Embryonic facial prominence (tissue), 1 donor: ENCODE measurements around the gene SLC35E3.
"Not testable (repeated sequence)": the region's sequence is repeated elsewhere in the genome, so short reads cannot be mapped to it uniquely, and the experiment has no call there.

Experiments used
- DNase-seq: peaks from one replicate; pipeline ENCODE4 v3.0.0-alpha.2; 2016; ENCODE audit errors: extremely low spot score

Gene SLC35E3

DNA sequence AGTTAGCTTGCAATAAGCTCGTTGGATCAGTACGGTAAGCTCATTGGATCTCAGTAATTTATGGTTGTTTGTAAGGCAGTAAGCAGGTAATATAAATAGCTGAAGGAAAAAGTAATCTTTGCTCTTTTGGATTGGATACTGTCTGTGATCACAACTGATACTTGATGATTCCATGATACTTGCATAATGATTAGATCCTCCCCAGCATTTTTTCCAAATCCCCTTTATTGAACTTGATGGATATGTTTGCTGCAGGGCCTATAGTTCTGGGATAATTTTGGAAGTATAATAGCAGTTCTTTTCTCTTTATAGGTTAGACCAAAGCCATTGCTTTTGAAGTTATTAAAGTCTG lies 67.2 kb downstream of the SLC35E3 start:
- DNase-seq = no peak

DNA sequence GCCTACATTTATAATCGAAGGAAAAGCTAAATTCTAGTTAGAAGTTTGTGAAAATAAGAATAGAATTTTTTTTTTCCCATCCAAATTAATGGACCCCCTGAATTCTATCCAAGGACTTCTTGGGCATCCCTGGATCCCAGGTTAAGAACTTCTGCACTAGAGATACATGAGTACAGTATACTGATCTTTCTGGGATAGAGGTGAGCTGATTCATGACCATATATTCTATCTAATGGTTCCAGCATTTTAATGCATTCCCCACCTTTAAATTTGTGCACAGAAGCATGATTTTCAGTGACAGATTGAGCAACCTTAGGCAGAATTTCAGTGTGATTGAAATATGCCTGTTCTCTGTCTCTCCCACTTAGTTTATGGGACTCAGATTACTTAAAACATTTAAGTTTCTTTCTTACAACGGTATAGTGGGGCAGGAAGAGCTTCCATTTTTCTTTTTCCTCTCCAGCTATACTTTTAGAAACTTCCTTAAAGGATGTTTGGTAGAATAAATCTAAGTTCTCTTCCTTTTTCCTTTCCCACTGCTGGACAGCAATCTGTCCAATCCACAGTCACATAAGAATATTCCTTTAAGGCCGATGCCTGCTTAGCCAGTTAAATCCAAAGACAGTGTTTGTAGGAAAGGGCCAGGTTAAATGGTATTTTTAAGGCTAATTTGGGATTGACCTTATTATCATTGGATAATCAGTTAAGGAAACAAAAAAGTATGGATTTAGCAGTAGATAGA lies 68.7 kb downstream of the SLC35E3 start:
- no peak for DNase-seq

DNA sequence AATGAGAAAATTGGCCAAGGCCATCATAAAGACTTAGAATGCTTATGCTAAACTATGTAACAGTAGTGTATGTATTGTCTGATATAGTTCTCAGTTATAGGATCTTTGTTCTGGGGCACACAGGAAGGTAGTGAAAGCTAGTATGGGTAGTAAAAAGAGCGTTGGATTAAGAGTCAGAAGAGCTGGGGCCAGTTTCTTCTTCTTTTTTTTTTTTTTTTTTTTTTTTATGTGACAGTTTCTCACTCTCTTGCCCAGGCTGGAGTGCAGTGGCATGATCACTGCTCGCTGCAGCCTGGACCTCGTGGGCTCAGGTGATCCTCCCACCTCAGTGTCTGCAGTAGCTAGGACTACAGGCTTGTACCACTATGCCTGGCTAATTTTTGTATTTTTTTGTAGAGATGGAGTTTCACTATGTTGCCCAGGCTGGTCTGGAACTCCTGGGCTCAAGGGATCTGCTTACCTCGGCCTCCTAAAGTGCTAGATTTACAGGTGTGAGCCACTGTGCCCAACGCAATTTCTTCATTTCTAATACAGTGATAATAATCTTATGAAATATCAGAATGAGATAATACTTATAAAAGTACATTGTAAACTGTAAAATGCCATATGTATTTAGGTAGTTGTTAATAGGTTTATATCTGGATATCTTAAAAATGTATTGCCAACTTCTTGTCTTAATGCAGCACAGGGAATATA lies 69.4 kb downstream of the SLC35E3 start:
- no peak for DNase-seq

DNA sequence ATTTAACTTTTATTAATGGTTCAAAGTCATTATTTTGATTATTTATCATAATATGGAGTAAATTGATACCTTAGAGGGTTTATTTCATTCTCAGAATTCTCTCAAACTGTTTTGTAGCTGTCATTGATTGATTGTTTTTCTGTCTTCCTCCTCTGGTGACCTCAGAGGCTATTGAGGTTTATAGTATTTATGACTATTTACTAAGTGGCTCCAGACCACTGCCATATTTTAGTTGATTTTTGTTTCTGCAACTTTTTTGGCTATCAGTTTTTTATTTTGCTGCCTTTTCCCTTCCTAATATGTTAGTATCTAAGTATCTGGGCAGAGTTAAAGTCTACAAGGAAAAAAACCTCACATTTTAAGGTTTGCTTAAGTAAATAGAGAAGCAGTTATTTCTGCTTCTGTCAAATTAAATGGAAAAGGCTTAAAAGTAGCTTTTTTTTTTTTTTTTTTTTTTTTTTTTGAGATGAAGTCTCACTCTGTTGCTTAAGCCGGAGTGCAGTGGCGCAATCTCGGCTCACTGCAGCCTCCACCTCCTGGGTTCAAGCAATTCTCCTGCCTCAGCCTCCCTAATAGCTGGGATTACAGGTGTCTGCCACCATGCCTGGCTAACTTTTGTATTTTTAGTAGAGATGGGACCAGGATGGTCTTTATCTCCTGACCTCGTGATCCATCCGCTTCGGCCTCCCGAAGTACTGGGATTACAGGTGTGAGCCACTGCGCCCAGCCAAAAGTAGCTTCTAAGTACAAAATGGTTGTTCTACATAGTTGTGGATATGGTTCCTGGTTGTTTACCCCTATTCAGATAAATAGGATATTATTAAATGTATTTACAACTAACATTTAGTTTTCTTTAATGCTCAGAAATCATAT lies 70.2 kb downstream of the SLC35E3 start:
- DNase-seq = no peak

DNA sequence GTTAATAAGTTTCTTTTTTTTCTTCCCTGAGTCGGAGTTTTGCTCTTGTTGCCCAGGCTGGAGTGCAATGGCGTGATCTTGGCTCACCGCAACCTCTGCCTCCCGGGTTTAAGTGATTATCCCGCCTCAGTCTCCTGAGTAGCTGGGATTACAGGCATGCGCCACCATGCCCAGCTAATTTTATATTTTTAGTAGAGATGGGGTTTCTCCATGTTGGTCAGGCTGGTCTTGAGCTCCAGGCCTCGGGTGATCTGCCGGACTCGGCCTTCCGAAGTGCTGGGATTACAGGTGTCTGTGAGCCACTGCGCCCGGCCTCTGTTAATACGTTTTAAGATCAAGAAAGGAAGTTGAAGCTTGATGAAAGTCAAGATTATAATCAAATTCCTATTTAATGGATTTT lies 73.5 kb downstream of the SLC35E3 start:
- DNase-seq = not testable (repeated sequence)

DNA sequence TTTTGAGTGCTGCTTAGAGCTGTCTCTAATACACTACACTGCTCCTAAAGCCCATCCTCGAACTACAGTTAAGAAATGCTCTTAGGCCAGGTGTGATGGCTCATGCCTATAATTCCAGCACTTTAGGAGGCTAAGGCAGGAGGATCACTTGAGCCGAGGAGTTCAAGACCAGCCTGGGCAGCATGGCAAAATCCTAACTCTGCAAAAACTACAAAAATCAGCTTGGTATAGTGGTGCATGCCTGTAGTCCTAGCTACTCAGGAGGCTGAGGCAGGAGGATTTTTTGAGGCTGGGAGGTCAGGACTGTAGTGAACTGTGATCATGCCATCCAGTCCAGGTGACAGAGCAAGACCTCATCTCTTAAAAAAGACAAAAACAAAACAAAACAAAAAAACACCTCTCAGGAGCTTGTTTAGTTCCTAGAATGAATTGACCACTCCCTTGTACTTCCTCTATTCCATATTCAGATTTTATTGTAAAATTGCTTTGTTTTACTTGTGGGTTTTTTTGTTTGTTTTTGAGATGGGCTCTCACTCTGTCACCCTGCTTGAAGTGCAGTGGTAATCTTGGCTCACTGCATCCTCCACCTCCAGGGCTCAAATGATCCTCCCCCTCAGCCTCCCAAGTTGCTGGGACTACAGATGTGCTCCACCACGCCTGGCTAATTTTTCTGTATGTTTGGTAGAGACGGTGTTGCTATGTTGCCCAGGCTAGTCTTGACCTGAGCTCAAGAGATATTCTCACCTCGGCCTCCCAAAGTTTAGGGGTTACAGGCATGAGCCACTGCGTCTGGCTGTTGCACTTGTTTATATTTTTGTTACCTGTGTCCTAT lies 75.6 kb downstream of the SLC35E3 start:
- DNase-seq = no peak

DNA sequence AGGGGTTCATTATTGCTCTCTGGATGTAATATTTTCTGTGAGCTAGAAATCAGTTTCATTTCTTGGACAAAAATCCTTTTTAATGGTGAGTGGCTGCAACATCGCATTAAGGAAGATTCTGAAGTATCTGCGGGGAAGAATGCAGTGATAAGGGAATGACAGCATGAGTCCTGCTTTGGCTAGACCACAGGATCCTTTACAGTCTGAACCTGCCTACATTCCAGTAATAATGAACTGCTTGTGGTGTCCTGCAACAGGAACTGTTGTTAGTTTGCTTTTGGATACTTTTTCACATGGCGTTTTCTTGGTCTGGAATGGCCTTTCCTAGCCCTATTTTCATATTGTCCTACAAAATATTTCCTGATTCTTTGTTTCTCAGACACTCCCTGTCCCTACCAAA lies 77.7 kb downstream of the SLC35E3 start:
- no peak for DNase-seq

DNA sequence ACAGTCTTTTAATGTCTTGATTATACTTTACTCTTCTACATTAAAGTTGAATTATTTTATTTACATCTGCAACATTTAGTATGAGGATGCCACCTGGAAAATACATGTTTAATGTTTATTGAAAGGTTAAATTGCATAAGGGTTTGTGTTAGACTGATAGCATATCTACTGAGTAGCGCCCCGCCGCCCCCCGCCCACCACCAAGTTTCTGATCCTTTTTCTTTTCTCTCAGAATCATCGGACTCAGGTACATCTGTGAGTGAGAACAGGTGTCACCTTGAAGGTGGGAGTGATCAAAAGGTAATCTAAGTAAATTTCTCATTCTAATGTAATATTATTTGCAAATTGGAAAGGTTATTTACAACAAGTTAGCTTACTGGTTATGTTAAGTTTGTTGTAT lies 78.2 kb downstream of the SLC35E3 start:
- DNase-seq = no peak

DNA sequence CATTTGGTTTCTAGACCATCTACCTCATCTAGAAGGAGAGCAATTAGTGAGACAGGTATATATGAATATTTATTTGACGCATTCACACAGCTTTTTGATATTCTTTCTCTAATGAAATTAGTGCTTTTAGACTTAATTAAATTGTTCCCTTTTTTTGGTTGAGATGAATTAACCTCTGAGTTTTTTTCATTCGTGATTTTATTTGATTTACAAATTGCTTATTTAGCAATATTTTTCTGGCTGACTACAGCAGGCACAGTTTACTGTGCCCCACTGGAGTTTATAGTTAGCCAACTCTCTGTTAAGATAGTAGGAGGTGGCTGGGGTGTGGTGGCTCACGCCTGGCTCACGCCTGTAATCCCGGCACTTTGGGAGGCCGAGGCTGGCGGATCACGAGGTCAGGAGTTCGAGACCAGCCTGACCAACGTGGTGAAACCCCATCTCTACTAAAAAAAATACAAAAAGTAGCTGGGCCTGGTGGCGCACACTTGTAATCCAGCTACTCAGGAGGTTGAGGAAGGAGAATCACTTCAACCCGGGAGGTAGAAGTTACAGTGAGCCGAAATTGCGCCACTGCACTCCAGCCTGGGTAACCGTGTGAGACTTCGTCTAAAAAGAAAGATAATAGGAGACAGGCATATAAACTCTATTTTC lies 78.7 kb downstream of the SLC35E3 start:
- no peak for DNase-seq

DNA sequence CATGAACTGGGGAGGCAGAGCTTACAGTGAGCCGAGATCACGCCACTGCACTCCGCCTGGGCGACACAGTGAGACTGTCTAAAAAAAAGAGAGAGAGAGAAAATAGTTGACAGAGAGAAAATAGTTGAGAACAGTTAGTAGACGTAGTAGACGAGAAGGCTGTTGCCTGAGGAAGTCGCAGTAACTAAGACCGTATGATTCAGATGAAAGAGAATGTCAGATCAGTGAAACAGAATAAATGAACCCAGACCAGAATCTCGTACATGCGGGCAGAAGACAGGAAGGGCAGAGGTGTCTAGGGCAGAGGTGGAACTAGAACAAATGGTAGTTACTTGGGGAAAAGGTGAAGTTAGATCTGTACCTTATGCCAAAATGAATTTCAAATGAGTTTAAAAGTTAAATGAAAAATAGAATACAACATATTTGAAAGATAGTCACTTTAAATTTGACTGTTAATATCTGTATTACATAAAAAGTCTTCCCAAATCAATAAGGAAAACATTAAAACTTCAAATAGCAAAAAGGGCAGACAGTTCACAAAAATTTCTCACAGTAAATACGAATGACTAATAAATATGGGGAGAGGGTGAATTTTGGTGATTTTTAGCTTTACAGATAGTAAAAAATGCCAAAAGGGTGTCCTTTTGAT lies 79.7 kb downstream of the SLC35E3 start:
- no peak for DNase-seq

DNA sequence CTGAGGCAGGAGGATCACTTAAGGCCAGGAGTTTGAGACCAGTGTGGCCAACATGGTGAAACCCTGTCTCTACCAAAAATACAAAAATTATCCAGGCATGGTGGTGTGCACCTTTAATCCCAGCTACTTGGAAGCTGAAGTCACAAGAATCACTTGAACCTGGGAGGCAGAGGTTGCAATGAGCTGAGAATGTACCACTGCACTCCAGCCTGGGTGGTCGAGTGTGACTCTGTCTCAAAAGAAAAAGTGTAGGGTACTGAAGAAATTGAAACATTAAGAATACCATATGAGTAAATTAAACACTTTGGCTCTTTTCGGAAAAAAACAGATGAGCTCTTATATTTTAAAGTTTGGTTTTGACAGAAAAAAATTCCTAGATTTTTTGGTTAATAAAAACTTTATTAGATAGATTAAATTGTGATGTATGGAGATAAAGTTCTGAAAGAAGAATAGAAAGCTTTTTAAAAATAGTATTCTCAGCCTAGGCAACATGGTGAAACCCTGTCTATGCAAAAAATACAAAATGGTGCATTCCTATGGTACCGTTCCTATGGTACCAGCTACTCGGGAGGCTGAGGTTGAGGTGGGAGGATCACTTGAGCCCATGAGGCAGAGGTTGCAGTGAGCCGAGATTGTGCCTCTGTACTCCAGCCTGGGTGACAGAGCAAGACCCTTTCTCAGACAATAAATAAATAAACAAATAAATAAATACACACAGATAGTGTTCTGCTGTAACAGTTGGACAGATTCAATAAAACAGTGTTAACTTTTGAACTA lies 82.1 kb downstream of the SLC35E3 start:
- no peak for DNase-seq

DNA sequence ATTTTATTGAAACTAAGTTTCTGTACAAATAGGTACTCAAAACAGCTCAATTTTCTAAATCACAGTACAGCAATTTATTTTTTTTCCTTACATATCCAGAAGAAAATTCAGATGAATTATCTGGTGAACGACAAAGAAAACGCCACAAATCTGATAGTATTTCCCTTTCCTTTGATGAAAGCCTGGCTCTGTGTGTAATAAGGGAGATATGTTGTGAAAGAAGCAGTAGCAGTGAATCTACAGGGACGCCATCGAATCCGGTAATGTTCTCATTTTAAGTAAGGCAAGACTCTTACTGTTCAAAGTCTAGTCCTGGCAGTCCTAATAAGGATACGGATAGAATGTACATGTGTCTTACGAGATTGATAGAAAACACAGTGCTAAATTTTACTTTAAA lies 82.7 kb downstream of the SLC35E3 start:
- no peak for DNase-seq
